Neural progenitor cell (in vitro differentiated cells): Measurements from ENCODE around the gene PI4KB. TPM values are rescaled to one million over a fixed set of nuclear protein-coding genes. Genes with fewer than 3 reads are reported as not detected.

ENCODE experiments used
- DNase-seq: peaks from one replicate; pipeline ENCODE4 v3.0.0-alpha.2; 2016; ENCODE audit warnings: low spot score
- H2AFZ ChIP-seq: fragments of 200-600 bp; sonication (generic); replicated peaks from 2 replicates; pipeline ENCODE4 v1.6.1; 2016; ENCODE audit warnings: antibody characterized with exemption
- H3F3A ChIP-seq: fragments of 200-600 bp; sonication (generic); 2 replicates; pipeline ENCODE4 v1.6.1; 2016; ENCODE audit warnings: antibody characterized with exemption, low read depth
- H3K27ac ChIP-seq: fragments of 200-600 bp; sonication (generic); 2 replicates; pipeline ENCODE4 v1.5.1; 2016; ENCODE audit warnings: mild to moderate bottlenecking
- H3K27me3 ChIP-seq: fragments of 200-600 bp; sonication (generic); 2 replicates; pipeline ENCODE4 v1.6.1; 2016; ENCODE audit warnings: mild to moderate bottlenecking, moderate library complexity
- H3K36me3 ChIP-seq: fragments of 200-600 bp; sonication (generic); 2 replicates; pipeline ENCODE4 v1.5.1; 2016
- H3K4me1 ChIP-seq: fragments of 200-600 bp; sonication (generic); 2 replicates; pipeline ENCODE4 v1.6.1; 2016; ENCODE audit warnings: mixed run types
- H3K4me2 ChIP-seq: fragments of 200-600 bp; sonication (generic); 2 replicates; pipeline ENCODE4 v1.6.1; 2016
- H3K4me3 ChIP-seq: fragments of 200-600 bp; sonication (generic); 2 replicates; pipeline ENCODE4 v1.5.1; 2016
- H3K79me2 ChIP-seq: fragments of 200-600 bp; sonication (generic); 2 replicates; pipeline ENCODE4 v1.6.1; 2016; ENCODE audit warnings: low read depth
- H3K9ac ChIP-seq: fragments of 200-600 bp; sonication (generic); 2 replicates; pipeline ENCODE4 v1.6.1; 2016
- H3K9me3 ChIP-seq: fragments of 200-600 bp; sonication (generic); 2 replicates; pipeline ENCODE4 v1.5.1; 2016; ENCODE audit warnings: low read depth
- H4K20me1 ChIP-seq: fragments of 200-600 bp; sonication (generic); 2 replicates; pipeline ENCODE4 v1.6.1; 2016; ENCODE audit warnings: low read depth
- H3K27ac Mint-ChIP-seq: 3 replicates; pipeline ENCODE4 v1.8.0; 2021; ENCODE audit warnings: mixed read lengths
- H3K27me3 Mint-ChIP-seq: 2 replicates; pipeline ENCODE4 v1.8.0; 2022; ENCODE audit warnings: low read depth, mild to moderate bottlenecking, inconsistent platforms, moderate library complexity, mixed read lengths; ENCODE audit not compliant: insufficient read depth
- H3K36me3 Mint-ChIP-seq: 3 replicates; pipeline ENCODE4 v1.8.0; 2021; ENCODE audit warnings: mixed read lengths
- H3K4me1 Mint-ChIP-seq: 3 replicates; pipeline ENCODE4 v1.8.0; 2021; ENCODE audit warnings: mixed read lengths
- H3K4me3 Mint-ChIP-seq: 3 replicates; pipeline ENCODE4 v1.8.0; 2021; ENCODE audit warnings: mild to moderate bottlenecking, moderate library complexity, mixed read lengths
- H3K9me3 Mint-ChIP-seq: 3 replicates; pipeline ENCODE4 v1.8.0; 2020; ENCODE audit warnings: mixed read lengths
- CTCF ChIP-seq: fragments of 200-600 bp; sonication (generic); IDR thresholded peaks from 2 replicates; pipeline ENCODE4 v1.5.1; 2017; ENCODE audit warnings: antibody characterized with exemption, mild to moderate bottlenecking
- EZH2 ChIP-seq: fragments of 200-600 bp; sonication (generic); IDR thresholded peaks from 2 replicates; pipeline ENCODE4 v1.6.1; 2017; ENCODE audit warnings: antibody characterized with exemption, mild to moderate bottlenecking, moderate library complexity
- EZH2phosphoT487 ChIP-seq: fragments of 200-600 bp; sonication (generic); IDR thresholded peaks from 2 replicates; pipeline ENCODE4 v1.6.1; 2017; ENCODE audit warnings: antibody characterized with exemption
- total RNA-seq: library from RNA; depleted of rRNA; stranded (reverse); fragments of >200 nt; gene quantifications from 2 replicates; pipeline ENCODE4 v1.2.3, GENCODE V29; 2015; ENCODE audit warnings: low replicate concordance

Gene PI4KB
- total RNA-seq, 1 donor from 2014 or later, result 19.0 TPM

GRCh38 chr1:151292207-151293030 is 34.8 kb downstream of the PI4KB start:
- Histone ChIP-seq H3K36me3 (no peaks in the 10 kb centered on the region), H3K9ac (no peak overlapping the region), H3K4me1 (peaks cover 27% of the 10 kb centered on the region), H3F3A (peaks cover 53% of the 10 kb centered on the region), H3K4me2 (no peak overlapping the region), H3K79me2 (peaks cover 2% of the 10 kb centered on the region), H3K9me3 (no peaks in the 10 kb centered on the region), H3K27me3 (no peaks in the 10 kb centered on the region), H3K4me3 (no peak overlapping the region), H2AFZ (no peak overlapping the region), H3K27ac (peak overlapping the region; percentile 58), H4K20me1 (peaks cover 27% of the 10 kb centered on the region)
- Mint-ChIP-seq H3K27me3 (peaks cover 12% of the 10 kb centered on the region), H3K4me3 (peak overlapping the region; percentile 18), H3K9me3 (no peaks in the 10 kb centered on the region), H3K4me1 (peaks cover 4% of the 10 kb centered on the region), H3K27ac (no peak overlapping the region), H3K36me3 (peaks cover 22% of the 10 kb centered on the region)
- TF ChIP-seq EZH2, result no peak
- no peak for TF ChIP-seq EZH2phosphoT487
- no peak for TF ChIP-seq CTCF
- DNase-seq, result no peak

- TF ChIP-seq EZH2, result no peak
- peaks cover 6% of the 10 kb centered on the region for H3K4me1 Mint-ChIP-seq
- H2AFZ ChIP-seq, result no peak overlapping the region
- no peak overlapping the region for H3K27ac Mint-ChIP-seq
- H3K9ac ChIP-seq, result no peak overlapping the region
- no peak overlapping the region for H3K4me2 ChIP-seq
- peaks cover 24% of the 10 kb centered on the region for H3K36me3 Mint-ChIP-seq
- peaks cover 7% of the 10 kb centered on the region for H3K79me2 ChIP-seq
- H3F3A ChIP-seq, result peaks cover 40% of the 10 kb centered on the region
- no peaks in the 10 kb centered on the region for H3K9me3 ChIP-seq
- peak overlapping the region; percentile 25 for H3K27ac ChIP-seq
- H4K20me1 ChIP-seq, result peaks cover 42% of the 10 kb centered on the region
- no peaks in the 10 kb centered on the region for H3K36me3 ChIP-seq
- no peak for DNase-seq
- H3K4me1 ChIP-seq, result peaks cover 27% of the 10 kb centered on the region
- no peak overlapping the region for H3K4me3 ChIP-seq
- no peaks in the 10 kb centered on the region for H3K27me3 ChIP-seq
- H3K27me3 Mint-ChIP-seq, result peaks cover 13% of the 10 kb centered on the region
- no peak overlapping the region for H3K4me3 Mint-ChIP-seq
- no peaks in the 10 kb centered on the region for H3K9me3 Mint-ChIP-seq
Observed at GRCh38 chr1:151290709-151291303, 36.4 kb downstream of the PI4KB start.

GRCh38 chr1:151289991-151290708 is 37.1 kb downstream of the PI4KB start:
- H3K4me3 ChIP-seq, result no peak overlapping the region
- Mint-ChIP-seq H3K36me3 (peaks cover 24% of the 10 kb centered on the region), H3K9me3 (no peaks in the 10 kb centered on the region), H3K27ac (no peak overlapping the region), H3K4me1 (peaks cover 5% of the 10 kb centered on the region), H3K4me3 (no peak overlapping the region), H3K27me3 (peaks cover 13% of the 10 kb centered on the region)
- no peaks in the 10 kb centered on the region for H3K27me3 ChIP-seq
- H3F3A ChIP-seq, result peaks cover 33% of the 10 kb centered on the region
- peaks cover 44% of the 10 kb centered on the region for H4K20me1 ChIP-seq
- no peaks in the 10 kb centered on the region for H3K9me3 ChIP-seq
- peak overlapping the region; percentile 25 for H3K27ac ChIP-seq
- no peak overlapping the region for H3K9ac ChIP-seq
- no peaks in the 10 kb centered on the region for H3K36me3 ChIP-seq
- TF ChIP-seq CTCF, result no peak
- TF ChIP-seq EZH2, result no peak
- no peak for TF ChIP-seq EZH2phosphoT487
- H2AFZ ChIP-seq, result no peak overlapping the region
- H3K79me2 ChIP-seq, result peaks cover 13% of the 10 kb centered on the region
- peaks cover 20% of the 10 kb centered on the region for H3K4me1 ChIP-seq
- no peak for DNase-seq
- no peak overlapping the region for H3K4me2 ChIP-seq
